ENCODE results near the gene RPLP1. TPM values are rescaled to one million over a fixed set of nuclear protein-coding genes. Genes with fewer than 3 reads are reported as not detected.

The RPLP1 gene
- total and polyA plus RNA-seq, 4 donors: 45.2 to 765 (median 319) TPM

DNA sequence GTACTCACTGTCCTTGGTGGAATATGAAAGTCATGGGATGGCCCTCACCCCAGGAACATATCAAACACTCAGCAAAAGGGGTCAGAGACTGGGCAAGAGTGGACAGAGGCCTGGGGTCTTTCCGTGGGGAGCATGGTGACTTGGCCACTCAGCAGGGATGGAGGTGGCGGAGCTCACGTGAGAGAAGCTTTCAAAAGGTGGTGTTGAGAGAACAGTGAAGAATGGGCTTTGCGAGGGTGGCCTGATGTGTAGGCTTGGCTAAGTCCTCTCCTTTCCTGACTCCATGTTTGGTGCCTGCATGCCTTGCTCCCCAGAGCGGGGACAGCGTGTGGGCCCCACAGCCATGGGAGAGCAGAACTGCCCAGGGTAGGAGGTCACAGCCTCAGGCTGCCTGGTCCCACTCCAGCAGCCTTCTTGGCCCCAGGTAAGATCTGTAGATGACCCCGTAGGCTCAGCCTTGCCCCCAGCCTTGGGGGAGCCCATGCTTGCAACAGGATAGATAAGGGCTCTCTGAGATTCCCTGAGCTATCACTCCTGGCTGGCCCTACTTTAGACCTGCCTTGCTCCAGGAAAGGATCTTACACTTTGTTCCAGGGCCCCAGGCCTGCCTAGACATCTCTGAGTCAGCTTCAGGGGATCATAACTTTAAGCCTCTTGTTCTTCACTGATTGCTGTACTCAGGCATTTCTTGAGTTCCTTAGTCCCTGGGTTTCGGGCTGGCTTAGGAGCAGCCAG, 17.0 kb downstream of the RPLP1 start:
- TF ChIP-seq SP1 (IDR thresholded peaks at IDR 0.05) (no peak), FOXA1 (IDR thresholded peaks at IDR 0.05) (no peak), HNF4G (IDR thresholded peaks at IDR 0.05) (no peak), RAD21 (IDR thresholded peaks at IDR 0.05) (no peak), TAF1 (conservative IDR thresholded peaks at IDR 0.05) (no peak)
- TF ChIP-seq, protein P1, sequence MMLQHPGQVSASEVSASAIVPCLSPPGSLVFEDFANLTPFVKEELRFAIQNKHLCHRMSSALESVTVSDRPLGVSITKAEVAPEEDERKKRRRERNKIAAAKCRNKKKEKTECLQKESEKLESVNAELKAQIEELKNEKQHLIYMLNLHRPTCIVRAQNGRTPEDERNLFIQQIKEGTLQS (IDR thresholded peaks at IDR 0.05): no peak
- TF ChIP-seq, protein P2, sequence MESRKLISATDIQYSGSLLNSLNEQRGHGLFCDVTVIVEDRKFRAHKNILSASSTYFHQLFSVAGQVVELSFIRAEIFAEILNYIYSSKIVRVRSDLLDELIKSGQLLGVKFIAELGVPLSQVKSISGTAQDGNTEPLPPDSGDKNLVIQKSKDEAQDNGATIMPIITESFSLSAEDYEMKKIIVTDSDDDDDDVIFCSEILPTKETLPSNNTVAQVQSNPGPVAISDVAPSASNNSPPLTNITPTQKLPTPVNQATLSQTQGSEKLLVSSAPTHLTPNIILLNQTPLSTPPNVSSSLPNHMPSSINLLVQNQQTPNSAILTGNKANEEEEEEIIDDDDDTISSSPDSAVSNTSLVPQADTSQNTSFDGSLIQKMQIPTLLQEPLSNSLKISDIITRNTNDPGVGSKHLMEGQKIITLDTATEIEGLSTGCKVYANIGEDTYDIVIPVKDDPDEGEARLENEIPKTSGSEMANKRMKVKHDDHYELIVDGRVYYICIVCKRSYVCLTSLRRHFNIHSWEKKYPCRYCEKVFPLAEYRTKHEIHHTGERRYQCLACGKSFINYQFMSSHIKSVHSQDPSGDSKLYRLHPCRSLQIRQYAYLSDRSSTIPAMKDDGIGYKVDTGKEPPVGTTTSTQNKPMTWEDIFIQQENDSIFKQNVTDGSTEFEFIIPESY (IDR thresholded peaks at IDR 0.05): no peak
- TF ChIP-seq, protein P3, sequence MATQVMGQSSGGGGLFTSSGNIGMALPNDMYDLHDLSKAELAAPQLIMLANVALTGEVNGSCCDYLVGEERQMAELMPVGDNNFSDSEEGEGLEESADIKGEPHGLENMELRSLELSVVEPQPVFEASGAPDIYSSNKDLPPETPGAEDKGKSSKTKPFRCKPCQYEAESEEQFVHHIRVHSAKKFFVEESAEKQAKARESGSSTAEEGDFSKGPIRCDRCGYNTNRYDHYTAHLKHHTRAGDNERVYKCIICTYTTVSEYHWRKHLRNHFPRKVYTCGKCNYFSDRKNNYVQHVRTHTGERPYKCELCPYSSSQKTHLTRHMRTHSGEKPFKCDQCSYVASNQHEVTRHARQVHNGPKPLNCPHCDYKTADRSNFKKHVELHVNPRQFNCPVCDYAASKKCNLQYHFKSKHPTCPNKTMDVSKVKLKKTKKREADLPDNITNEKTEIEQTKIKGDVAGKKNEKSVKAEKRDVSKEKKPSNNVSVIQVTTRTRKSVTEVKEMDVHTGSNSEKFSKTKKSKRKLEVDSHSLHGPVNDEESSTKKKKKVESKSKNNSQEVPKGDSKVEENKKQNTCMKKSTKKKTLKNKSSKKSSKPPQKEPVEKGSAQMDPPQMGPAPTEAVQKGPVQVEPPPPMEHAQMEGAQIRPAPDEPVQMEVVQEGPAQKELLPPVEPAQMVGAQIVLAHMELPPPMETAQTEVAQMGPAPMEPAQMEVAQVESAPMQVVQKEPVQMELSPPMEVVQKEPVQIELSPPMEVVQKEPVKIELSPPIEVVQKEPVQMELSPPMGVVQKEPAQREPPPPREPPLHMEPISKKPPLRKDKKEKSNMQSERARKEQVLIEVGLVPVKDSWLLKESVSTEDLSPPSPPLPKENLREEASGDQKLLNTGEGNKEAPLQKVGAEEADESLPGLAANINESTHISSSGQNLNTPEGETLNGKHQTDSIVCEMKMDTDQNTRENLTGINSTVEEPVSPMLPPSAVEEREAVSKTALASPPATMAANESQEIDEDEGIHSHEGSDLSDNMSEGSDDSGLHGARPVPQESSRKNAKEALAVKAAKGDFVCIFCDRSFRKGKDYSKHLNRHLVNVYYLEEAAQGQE (IDR thresholded peaks at IDR 0.05): no peak
- no peak for DNase-seq (ENCODE audit: low spot score)
- H3K27ac ChIP-seq (ENCODE audit: low read depth in 1 of 2, low read length in 2 of 2): no peak overlapping the region
- no peak overlapping the region for H3K9ac ChIP-seq (ENCODE audit: low read depth in 1 of 2, low read length in 2 of 2)
- H3K4me3 ChIP-seq (ENCODE audit: low read depth in 1 of 3, low read length in 3 of 3): no peak overlapping the region
- no peaks in the 10 kb centered on the region for H3K4me1 ChIP-seq (ENCODE audit: control insufficient read depth in 4 of 4, insufficient read depth in 4 of 4, low read length in 3 of 4)
- 97% methylated on average over 8 of the region's 8 CpGs for WGBS
- H3K9me3 ChIP-seq (ENCODE audit: control insufficient read depth in 4 of 4, low read length in 3 of 4): no peaks in the 10 kb centered on the region
- no peaks in the 10 kb centered on the region for H3K36me3 ChIP-seq (ENCODE audit: control insufficient read depth in 4 of 4, insufficient read depth in 3 of 4, low read depth in 1 of 4, low read length in 3 of 4)
- H3K27me3 ChIP-seq (ENCODE audit: control insufficient read depth in 4 of 4, insufficient read depth in 4 of 4, low read length in 3 of 4): no peaks in the 10 kb centered on the region

DNA sequence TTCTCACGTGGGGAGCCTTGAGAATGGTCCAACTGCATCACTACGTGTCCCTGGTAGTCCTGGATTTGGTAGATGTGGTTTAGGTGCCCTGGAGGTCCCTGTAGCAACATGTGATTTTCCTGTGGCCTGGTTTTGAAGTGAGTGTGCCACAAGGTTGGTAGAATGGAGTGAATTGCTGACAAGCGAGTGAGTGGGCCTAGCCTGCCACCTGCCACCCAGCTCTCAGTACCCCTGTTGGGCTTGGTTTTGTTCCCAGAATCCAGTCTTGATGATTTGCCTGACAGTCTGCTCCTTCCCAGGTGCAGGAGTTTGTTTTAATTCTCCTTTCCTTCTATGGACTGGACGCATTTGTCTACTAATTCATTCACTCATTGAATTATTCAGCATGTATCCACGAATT, 19.4 kb downstream of the RPLP1 start:
- Histone ChIP-seq H3K27ac (ENCODE audit: low read depth in 1 of 2, low read length in 2 of 2) (no peak overlapping the region), H3K36me3 (ENCODE audit: control insufficient read depth in 4 of 4, insufficient read depth in 3 of 4, low read depth in 1 of 4, low read length in 3 of 4) (no peaks in the 10 kb centered on the region), H3K9ac (ENCODE audit: low read depth in 1 of 2, low read length in 2 of 2) (no peak overlapping the region), H3K27me3 (ENCODE audit: control insufficient read depth in 4 of 4, insufficient read depth in 4 of 4, low read length in 3 of 4) (no peaks in the 10 kb centered on the region), H3K4me1 (ENCODE audit: control insufficient read depth in 4 of 4, insufficient read depth in 4 of 4, low read length in 3 of 4) (no peaks in the 10 kb centered on the region), H3K4me3 (ENCODE audit: low read depth in 1 of 3, low read length in 3 of 3) (no peak overlapping the region), H3K9me3 (ENCODE audit: control insufficient read depth in 4 of 4, low read length in 3 of 4) (no peaks in the 10 kb centered on the region)
- TF ChIP-seq TAF1 (conservative IDR thresholded peaks at IDR 0.05): no peak
- TF ChIP-seq FOXA1 (IDR thresholded peaks at IDR 0.05): no peak
- TF ChIP-seq EGR1 (IDR thresholded peaks at IDR 0.05; ENCODE audit: low read depth in 2 of 2): no peak
- no peak for TF ChIP-seq YY1 (IDR thresholded peaks at IDR 0.05)
- TF ChIP-seq, protein P3 (IDR thresholded peaks at IDR 0.05): no peak
- TF ChIP-seq GABPA (IDR thresholded peaks at IDR 0.05 in 1 of 2, conservative IDR thresholded peaks at IDR 0.05 in 1 of 2): no peak
- WGBS: 91% methylated on average over 5 of the region's 5 CpGs
- DNase-seq (ENCODE audit: low spot score): no peak
